ENCODE results near the gene PTGER2.

PTGER2 gene

DNA sequence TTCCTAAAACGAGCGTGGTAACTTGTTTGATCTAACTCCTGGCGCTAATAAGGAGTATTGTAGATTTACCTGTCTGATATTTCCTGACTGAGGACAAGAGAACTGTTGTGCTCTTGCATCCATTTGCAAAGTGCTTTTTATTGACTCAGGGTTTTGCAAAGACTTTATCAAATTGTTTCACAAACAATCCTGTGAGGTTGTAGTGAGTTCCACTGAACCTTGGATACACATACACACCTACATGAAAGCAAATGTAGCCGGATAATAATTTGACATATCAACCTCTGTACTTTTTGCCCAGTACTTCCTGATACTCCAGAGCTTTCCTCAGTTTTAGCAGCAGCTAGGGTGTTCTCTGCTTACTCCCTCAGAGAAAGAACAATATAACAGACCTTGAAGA is 6.7 kb upstream of the PTGER2 start:
- no peak for DNase-seq

DNA sequence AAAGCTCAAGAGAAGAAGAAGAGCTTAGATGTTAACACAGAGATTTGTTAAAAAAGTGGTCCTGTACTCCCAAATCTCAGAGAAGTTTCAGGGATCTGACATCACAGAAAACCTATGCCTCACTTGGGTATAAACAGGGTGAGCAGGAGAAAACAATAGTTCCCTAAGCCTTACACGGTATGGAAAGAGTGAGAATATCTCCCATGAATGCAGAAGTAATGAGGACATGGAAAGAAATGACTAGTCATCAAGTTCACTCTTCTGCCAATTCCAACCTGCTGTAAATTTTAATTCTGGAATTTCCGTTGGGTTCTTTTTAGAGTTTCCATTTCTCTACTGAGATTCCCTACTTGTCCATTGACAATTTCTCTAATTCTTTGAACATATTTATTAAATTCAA is 6.2 kb upstream of the PTGER2 start:
- no peak for DNase-seq

DNA sequence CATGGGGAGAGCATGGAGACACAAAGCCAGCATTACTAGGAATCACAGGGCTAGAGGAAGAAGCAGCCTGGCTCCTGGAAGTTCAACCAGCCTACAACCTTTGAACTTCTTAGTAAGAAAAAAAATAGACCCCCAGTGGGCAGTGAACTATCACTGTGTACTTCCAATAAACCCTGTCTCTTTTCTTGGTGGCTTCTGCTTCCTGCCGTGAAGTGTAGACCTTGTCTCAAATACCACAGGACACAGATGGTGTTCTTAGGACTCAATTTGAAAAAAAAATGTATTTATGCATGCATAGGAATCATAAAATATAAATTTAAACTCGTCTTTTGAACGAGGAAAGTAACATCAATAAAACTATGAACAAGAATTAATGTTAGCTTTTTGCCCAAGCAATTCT is 3.6 kb upstream of the PTGER2 start:
- no peak for DNase-seq

DNA sequence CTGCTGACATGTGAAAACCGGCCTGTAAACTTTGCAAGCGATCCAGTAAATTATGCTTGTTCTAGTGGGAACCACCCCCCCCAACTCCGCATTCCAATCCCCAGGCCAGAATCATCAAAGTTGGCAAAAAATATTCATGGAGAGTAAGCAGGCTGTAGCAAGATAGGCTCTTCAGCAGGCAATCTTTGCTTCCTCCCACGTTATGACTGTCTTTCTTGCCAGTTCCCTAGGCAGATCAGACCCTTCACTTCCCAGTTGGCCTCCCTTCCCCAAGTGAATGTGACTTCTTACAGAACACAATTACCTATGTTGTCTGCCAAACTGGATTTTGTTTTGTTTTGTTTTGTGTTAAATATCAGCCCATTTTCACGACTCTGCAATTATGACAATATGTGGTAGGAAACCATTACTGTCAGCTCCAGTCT is 1.2 kb upstream of the PTGER2 start:
- DNase-seq, result no peak

DNA sequence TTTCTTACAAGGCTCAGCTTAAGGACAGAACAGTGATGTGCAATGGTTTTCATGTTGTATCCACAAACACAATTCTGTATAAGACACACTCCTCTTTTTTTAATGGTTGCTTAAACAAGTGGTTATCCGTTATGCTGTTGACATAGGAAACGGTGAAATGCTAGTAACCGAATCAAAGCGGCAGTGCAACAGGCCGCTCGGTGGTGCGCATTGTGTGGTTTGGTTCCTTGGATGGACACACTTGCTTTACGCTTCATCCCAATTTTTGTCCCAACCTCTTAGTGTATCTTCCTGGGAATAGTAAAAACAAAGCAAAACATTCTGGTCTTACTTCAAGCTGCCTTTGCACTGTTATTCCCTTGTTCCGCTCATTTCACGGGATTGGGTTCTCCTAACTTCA is 650 bp upstream of the PTGER2 start:
- no peak for DNase-seq

DNA sequence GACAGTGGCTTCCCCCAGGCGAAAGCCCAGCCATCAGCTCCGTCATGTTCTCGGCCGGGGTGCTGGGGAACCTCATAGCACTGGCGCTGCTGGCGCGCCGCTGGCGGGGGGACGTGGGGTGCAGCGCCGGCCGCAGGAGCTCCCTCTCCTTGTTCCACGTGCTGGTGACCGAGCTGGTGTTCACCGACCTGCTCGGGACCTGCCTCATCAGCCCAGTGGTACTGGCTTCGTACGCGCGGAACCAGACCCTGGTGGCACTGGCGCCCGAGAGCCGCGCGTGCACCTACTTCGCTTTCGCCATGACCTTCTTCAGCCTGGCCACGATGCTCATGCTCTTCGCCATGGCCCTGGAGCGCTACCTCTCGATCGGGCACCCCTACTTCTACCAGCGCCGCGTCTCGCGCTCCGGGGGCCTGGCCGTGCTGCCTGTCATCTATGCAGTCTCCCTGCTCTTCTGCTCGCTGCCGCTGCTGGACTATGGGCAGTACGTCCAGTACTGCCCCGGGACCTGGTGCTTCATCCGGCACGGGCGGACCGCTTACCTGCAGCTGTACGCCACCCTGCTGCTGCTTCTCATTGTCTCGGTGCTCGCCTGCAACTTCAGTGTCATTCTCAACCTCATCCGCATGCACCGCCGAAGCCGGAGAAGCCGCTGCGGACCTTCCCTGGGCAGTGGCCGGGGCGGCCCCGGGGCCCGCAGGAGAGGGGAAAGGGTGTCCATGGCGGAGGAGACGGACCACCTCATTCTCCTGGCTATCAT is 663 bp downstream of the PTGER2 start:
- no peak for DNase-seq

DNA sequence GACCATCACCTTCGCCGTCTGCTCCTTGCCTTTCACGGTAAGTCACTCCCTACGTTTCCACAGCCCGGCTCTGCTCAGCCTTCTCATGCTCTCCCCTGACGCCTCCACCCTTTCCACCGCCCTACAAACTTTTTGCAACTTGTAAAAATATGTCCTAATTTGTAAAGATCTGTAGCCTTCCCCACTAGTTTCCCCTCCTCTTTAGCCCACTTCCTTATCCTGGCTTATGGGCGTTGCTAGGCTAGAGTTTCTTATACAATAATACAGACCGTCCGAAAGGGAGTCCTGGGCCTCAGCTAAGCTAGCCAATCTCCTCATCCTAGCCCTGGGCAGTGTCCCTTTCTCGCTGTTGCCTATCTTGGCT is 1.2 kb downstream of the PTGER2 start:
- DNase-seq, result no peak

DNA sequence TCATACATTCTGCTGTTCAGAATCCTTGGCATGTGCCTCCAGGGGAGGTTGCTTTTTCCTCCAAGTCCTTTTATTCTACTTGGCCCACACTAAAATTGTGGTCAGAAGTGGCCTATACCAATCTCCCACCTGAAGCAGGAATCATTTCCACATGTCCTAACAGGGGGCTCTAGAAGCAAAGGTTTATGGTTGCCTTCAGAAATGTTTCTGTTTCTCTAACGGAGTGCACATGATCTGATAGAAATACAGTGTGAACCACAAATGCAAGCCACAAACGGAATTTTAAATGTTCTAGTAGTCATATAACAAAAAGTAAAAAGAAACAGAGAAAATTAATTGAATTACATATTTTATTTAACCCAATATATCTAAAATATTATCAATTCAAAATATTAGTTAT is 4.0 kb downstream of the PTGER2 start:
- DNase-seq, result no peak

DNA sequence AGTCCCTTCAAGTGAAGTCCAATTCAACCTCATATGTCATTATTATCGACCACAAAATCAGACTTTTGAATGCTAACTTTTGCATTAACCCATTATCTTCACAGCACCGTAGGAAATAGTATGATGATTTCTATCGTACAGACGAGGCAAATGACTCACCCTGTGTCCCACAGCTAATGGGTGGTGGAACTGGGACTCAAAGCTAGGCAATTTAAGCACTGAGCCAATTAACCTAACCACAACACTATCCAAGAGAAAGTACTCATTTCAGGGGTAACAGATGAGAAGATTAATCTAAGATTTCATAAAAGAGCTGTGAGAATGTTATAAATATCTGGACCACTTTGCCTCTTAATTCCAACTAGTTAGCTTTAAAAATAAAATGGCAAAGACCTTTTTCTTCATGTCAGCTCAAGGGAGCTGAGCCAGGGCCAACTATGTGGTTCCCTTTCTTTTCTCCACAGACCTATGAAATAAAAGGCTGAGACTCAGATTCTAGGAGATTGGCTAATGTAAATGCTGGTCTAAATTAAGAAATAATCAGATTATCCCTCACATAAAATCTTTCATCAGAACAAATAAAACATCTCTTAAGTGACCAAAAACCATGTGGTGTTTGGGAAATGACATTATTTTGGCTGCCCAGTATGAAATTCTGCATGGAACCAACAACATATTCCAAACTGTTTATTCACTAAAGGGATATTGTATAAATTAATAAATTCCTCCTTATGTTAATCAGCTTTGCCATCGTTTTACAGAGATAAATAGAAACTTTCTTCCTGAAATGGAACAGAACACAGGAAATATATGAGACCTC is 4.9 kb downstream of the PTGER2 start:
- no peak for DNase-seq

DNA sequence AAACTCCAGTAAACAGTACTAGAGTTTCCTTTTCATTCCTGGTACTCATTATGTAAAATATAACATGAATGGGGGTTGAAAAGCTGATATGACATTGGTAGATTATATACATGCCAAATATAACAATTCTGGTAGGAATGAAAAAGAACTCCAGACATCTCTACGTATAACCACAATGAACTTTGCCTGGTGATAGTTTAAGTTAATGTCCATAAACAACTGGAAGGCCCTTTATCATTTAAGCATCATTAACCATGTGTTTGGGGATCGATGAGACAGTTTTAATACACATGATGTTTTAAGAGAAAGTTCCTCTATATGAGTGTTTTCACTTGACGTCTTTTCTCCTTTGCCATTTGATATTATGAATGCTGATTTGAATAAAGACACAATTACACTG is 5.8 kb downstream of the PTGER2 start:
- DNase-seq, result no peak

DNA sequence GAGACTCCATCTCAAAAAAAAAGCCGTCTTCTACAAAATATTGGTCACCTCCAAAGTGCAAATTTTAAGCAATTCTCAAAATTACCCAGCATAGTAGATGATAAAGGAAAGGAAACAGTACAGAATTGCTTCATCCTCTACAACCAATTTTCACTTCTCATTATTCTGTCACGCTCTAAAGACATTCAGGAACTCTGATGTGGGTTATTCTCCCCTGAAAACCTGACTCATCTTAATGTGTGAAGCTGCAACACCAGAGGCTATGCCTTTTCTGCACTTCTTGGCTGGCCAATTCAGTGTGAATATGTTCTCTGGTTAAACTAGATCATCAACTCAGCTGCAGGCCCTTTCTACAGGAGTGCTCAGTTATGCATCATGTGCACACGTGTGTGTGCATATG is 11.0 kb downstream of the PTGER2 start:
- DNase-seq, result no peak

DNA sequence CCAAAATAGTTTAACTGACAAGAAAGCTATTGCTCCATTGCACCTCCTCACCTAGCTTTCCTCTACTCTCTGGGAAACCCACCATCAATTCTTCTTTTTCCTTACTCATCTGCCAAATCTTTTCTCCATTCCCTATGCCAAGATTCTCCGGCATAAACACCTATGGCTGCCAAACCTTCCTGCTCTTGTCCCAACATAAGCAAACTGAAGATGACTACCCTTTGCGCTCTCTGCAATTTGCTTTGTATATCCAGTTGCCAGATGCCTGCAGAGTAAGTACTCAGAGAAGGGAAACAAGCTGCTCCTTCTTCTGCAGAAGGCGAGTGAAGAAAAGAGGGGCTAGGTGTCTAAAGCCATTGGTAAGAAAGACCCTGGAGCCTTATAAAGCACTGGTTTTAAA is 11.5 kb downstream of the PTGER2 start:
- no peak for DNase-seq

DNA sequence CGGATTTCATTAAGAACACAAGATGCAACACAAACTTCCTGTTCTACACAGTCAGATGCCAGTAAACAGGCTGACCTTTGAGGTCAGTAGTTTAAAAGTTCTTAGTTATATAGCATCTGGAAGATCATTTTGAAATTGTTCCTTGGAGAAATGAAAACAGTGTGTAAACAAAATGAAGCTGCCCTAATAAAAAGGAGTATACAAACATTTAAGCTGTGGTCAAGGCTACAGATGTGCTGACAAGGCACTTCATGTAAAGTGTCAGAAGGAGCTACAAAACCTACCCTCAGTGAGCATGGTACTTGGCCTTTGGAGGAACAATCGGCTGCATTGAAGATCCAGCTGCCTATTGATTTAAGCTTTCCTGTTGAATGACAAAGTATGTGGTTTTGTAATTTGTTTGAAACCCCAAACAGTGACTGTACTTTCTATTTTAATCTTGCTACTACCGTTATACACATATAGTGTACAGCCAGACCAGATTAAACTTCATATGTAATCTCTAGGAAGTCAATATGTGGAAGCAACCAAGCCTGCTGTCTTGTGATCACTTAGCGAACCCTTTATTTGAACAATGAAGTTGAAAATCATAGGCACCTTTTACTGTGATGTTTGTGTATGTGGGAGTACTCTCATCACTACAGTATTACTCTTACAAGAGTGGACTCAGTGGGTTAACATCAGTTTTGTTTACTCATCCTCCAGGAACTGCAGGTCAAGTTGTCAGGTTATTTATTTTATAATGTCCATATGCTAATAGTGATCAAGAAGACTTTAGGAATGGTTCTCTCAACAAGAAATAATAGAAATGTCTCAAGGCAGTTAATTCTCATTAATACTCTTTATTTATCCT is 13.5 kb downstream of the PTGER2 start:
- DNase-seq, result no peak

DNA sequence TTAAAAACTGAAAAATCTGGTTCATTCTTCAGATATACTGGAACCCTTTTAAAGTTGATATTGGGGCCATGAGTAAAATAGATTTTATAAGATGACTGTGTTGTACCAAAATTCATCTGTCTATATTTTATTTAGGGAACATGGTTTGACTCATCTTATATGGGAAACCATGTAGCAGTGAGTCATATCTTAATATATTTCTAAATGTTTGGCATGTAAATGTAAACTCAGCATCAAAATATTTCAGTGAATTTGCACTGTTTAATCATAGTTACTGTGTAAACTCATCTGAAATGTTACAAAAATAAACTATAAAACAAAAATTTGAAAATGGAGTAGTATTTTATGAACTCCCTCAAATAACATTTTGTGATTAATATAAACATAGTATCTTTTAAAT is 14.2 kb downstream of the PTGER2 start:
- no peak for DNase-seq

DNA sequence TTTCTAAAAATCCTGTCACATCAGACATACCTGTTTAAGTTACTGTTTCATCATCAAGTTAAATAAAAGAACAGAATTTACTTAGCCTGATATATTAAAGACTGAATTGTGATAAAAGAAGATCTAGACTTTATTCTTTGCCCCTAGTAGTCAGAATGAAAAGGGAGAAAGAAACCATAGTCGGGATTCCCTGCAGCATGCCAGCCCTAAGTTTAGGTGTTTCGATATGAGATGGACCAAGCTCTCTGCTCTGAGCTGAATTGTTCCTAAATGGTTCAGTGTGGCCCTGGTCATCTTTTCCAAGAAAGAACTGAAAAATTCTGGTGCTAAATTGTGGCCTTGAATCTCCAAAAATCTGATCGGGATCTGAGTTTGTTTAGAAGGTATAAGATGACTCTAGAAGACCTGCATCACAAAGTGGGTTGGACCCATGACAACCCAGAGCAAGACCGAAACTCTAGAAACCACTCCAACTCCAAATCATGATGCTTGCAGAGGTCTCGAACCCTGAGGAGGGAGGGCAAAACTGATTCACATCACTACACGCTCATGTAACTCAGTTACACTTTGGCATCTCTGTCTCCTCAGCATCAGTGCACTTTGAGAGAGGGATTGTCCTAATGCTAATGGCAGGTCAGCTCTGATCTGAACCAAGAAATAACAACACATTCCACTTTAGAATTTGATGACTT is 15.7 kb downstream of the PTGER2 start:
- no peak for DNase-seq

DNA sequence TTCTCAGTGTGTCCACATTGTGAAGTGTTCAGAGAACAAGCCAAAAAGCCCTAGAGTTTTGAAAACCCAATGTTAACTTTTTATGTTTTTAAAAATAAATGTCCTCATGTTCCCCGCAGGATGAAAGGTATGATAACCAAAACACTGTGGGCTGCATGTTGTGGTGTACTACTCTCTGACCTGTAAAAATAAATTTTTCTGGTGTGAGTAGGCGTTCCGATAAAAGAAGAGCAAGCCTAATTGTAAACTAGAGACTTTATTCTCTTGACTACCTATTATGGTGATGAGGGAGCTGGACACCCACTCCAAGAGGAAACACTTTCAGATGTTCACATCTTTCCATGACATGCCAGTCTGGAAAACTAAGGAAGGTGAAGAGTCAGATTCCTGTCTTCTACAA is 18.2 kb downstream of the PTGER2 start:
- no peak for DNase-seq

DNA sequence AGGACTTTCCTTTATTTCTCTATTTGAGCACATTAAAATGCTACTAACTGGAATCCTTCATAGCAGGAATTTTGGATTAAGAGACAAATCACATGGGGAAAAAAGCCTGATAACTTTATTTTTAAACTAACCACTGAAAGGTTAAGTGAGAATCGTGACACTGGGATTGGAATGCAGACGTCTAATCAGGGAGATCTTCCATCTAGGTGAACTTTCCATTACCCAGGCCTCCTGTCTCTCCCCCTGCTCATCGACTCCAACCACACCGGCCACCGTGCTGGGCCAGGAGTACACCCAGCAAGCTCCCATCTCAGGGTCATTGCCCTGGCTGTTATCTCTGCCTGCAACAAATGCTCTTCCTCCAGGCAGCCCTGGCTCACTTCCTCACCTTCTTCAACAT is 19.0 kb downstream of the PTGER2 start:
- no peak for DNase-seq

DNA sequence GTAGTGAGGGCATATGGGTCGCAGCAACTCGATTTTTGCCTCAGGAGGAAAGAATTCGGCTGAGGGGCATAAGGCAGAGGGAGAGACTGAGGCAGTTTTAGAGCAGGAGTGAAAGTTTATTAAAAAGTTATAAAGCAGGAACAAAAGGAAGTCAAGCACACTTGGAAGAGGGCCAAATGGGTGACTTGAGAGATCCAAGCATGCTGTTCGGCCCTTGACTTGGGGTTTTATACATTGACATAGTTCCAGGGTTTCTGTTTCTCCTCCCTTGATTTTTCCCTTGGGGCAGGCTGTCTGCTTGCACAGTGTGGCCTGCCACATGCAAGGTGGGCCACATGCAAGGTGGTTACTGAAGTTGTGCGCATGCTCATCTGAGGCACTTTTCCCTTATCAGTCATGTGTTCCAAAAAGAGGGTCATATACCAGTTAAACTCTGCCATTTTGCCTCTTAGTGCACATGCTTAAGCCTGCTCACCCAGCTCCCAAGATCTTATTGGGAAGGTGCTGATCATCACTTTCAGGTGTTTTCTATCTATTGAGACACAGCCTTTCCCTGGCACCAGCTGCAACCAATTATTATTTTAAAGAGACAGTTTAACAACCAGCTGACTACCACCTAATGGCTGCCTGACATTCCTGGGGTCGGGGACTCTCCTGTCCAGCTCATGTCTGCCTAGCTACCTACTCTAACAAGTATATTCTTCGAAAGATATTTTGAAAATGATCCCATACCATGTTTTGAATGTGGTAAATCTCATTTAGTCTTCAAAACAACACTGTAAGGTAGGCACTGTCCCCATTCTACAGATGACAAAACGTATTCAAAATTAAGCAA is 19.9 kb downstream of the PTGER2 start:
- DNase-seq, result no peak

DNA sequence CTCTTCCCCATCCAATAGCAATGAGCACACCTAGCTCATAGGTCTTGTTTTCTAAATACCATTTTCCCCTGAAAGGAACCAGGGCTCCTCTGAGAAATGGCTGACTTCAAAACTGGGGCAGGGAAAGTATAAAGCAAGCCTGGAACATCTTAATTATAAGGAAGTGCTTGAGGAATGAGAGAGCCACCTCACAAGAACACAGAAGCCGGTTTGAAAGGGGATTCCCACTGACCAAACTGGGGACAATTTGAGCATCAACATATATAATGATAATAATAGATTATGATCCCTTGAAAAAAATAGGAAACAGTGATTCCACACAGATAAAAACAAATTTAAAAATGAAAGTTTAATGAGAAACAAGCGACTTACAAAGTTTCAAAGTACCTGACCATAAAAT is 22.1 kb downstream of the PTGER2 start:
- no peak for DNase-seq

DNA sequence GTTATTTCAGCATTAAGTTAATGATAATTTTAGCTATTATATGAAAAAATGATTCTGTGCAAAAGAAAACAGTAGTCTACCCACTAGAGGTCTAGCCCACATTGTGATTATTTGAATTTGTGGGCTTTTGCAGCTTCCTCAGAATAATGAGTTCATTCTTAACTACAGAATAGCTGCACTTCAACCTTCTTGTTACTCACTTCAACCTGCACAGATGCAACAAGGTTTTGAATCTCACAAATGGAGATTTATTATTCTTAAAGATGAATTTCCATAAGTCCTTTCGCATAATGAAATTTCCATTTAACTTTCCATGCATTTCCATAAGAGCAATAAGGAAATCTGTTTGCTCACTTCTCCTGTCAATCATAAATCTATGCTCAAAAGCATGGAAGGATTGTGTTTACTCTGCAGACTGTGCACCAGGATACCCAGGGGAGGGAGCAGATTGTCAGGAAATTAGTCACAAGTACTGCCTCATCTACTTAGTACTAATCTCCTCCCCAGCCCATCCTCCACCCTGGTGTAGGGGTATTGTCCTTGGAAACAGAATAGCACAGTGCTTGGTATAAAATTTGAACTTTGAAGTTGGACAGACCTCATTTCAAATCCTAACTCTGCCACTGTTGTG is 24.1 kb downstream of the PTGER2 start:
- peak; percentile 6 for DNase-seq

DNA sequence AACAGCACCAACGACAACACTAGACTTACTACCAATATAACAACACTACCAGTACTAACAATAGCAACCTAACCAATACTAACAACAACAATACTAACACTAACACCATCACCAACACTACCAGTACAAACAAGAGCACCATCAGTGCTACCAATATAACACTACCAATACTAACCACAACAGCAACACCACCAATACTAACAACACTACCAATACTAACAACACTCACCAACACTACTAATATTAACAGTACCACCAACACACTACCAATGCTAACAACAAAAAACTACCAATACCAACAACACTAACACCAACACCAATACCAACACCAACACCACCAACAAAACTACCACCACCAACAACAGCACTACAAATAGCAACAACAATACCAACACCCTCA is 25.1 kb downstream of the PTGER2 start:
- DNase-seq, result no peak
